Activated CD4-positive, alpha-beta T cell treated with anti-CD3 and anti-CD28 coated beads, Interleukin-2, amount 10 ng/mL, durations not matched to agents 7 days and 5 days (primary cell): Measurements from ENCODE around the gene TRRAP. TPM values are rescaled to one million over a fixed set of nuclear protein-coding genes. Genes with fewer than 3 reads are reported as not detected.
A peak's percentile ranks its signal among the peaks of the same experiment; 100 is the strongest.

Source experiments
- CTCF ChIA-PET: fragments of 350-600 bp; sonication (Branson Sonifier 250); formaldehyde crosslinking; loops from one replicate; lab custom pipeline; 2021; ENCODE audit warnings: antibody characterized with exemption; lab: Charles Lee
- POLR2A ChIA-PET: fragments of 350-600 bp; sonication (Branson Sonifier 250); formaldehyde crosslinking; loops from one replicate; lab custom pipeline; 2021; ENCODE audit warnings: antibody characterized with exemption; lab: Charles Lee
- DNase-seq: peaks from one replicate; pipeline ENCODE4 v3.0.0-alpha.2; 2020
- H3K27ac Mint-ChIP-seq: one replicate; pipeline ENCODE4 v1.8.0; 2021; ENCODE audit warnings: mild to moderate bottlenecking, moderate library complexity, mixed read lengths
- H3K27me3 Mint-ChIP-seq: one replicate; pipeline ENCODE4 v1.8.0; 2021; ENCODE audit warnings: mixed read lengths
- H3K36me3 Mint-ChIP-seq: one replicate; pipeline ENCODE4 v1.8.0; 2021; ENCODE audit warnings: low read depth, mixed read lengths
- H3K4me1 Mint-ChIP-seq: one replicate; pipeline ENCODE4 v1.8.0; 2021; ENCODE audit warnings: mixed read lengths
- H3K4me3 Mint-ChIP-seq: one replicate; pipeline ENCODE4 v1.8.0; 2021; ENCODE audit warnings: mild to moderate bottlenecking, moderate library complexity, mixed read lengths
- H3K9me3 Mint-ChIP-seq: one replicate; pipeline ENCODE4 v1.8.0; 2021; ENCODE audit warnings: mixed read lengths
- total RNA-seq, 2 experiments: library from RNA; stranded (reverse); gene quantifications; one replicate each; pipeline ENCODE4 v1.2.3, GENCODE V29; 2021

The TRRAP gene
- total RNA-seq, 2 experiments from 2014 or later = 63.4 to 65.1 TPM

GRCh38 chr7:98998821-98999725, 120.7 kb downstream of the TRRAP start:
- no peak for DNase-seq
- CTCF ChIA-PET = interaction anchor here (0.8 to 1.5 kb wide), 4 partner anchors 11 to 53 kb away, joined by 3 read pairs; no protein-coding TSS in a partner anchor
- POLR2A ChIA-PET = no interaction called here
- no peak overlapping the region for H3K4me3 Mint-ChIP-seq
- no peak overlapping the region for H3K27ac Mint-ChIP-seq
- H3K4me1 Mint-ChIP-seq = peaks cover 8% of the 10 kb centered on the region
- peaks cover 39% of the 10 kb centered on the region for H3K36me3 Mint-ChIP-seq
- H3K9me3 Mint-ChIP-seq = no peaks in the 10 kb centered on the region
- no peaks in the 10 kb centered on the region for H3K27me3 Mint-ChIP-seq

- no peaks in the 10 kb centered on the region for H3K9me3 Mint-ChIP-seq
- ChIA-PET POLR2A (no interaction called here), CTCF (no interaction called here)
- DNase-seq = no peak
- H3K4me1 Mint-ChIP-seq = peaks cover 8% of the 10 kb centered on the region
- no peak overlapping the region for H3K27ac Mint-ChIP-seq
- no peaks in the 10 kb centered on the region for H3K27me3 Mint-ChIP-seq
- peaks cover 39% of the 10 kb centered on the region for H3K36me3 Mint-ChIP-seq
- no peak overlapping the region for H3K4me3 Mint-ChIP-seq
Measured at GRCh38 chr7:99000196-99000903, 122.0 kb downstream of the TRRAP start.

GRCh38 chr7:99000904-99001465, 122.7 kb downstream of the TRRAP start:
- H3K27me3 Mint-ChIP-seq = no peaks in the 10 kb centered on the region
- H3K36me3 Mint-ChIP-seq = peaks cover 39% of the 10 kb centered on the region
- POLR2A ChIA-PET = no interaction called here
- no peak overlapping the region for H3K4me3 Mint-ChIP-seq
- no peak overlapping the region for H3K27ac Mint-ChIP-seq
- CTCF ChIA-PET = no interaction called here
- no peak for DNase-seq
- peaks cover 5% of the 10 kb centered on the region for H3K4me1 Mint-ChIP-seq
- H3K9me3 Mint-ChIP-seq = no peaks in the 10 kb centered on the region

GRCh38 chr7:99001482-99002147, 123.3 kb downstream of the TRRAP start:
- H3K36me3 Mint-ChIP-seq = peaks cover 40% of the 10 kb centered on the region
- no peaks in the 10 kb centered on the region for H3K27me3 Mint-ChIP-seq
- no peaks in the 10 kb centered on the region for H3K9me3 Mint-ChIP-seq
- H3K4me1 Mint-ChIP-seq = peaks cover 2% of the 10 kb centered on the region
- no peak overlapping the region for H3K4me3 Mint-ChIP-seq
- ChIA-PET POLR2A (no interaction called here), CTCF (no interaction called here)
- peak overlapping the region; percentile 52 for H3K27ac Mint-ChIP-seq
- no peak for DNase-seq

- H3K27ac Mint-ChIP-seq = peak overlapping the region; percentile 52
- ChIA-PET CTCF (no interaction called here), POLR2A (no interaction called here)
- H3K27me3 Mint-ChIP-seq = no peaks in the 10 kb centered on the region
- no peaks in the 10 kb centered on the region for H3K9me3 Mint-ChIP-seq
- H3K36me3 Mint-ChIP-seq = peaks cover 45% of the 10 kb centered on the region
- H3K4me1 Mint-ChIP-seq = peaks cover 2% of the 10 kb centered on the region
- H3K4me3 Mint-ChIP-seq = no peak overlapping the region
- DNase-seq = no peak
Measured at GRCh38 chr7:99002148-99002826, 124.0 kb downstream of the TRRAP start.

- POLR2A ChIA-PET = no interaction called here
- DNase-seq = no peak
- Mint-ChIP-seq H3K9me3 (no peaks in the 10 kb centered on the region), H3K27ac (no peak overlapping the region), H3K36me3 (peaks cover 45% of the 10 kb centered on the region), H3K27me3 (no peaks in the 10 kb centered on the region), H3K4me1 (peaks cover 2% of the 10 kb centered on the region), H3K4me3 (no peak overlapping the region)
- CTCF ChIA-PET = no interaction called here
Measured at GRCh38 chr7:99002827-99003212, 124.5 kb downstream of the TRRAP start.

GRCh38 chr7:99003419-99003818, 125.1 kb downstream of the TRRAP start:
- ChIA-PET POLR2A (no interaction called here), CTCF (no interaction called here)
- no peak for DNase-seq
- Mint-ChIP-seq H3K4me3 (no peak overlapping the region), H3K36me3 (peaks cover 45% of the 10 kb centered on the region), H3K9me3 (no peaks in the 10 kb centered on the region), H3K27ac (no peak overlapping the region), H3K27me3 (no peaks in the 10 kb centered on the region), H3K4me1 (peaks cover 2% of the 10 kb centered on the region)

GRCh38 chr7:99004216-99004615, 125.9 kb downstream of the TRRAP start:
- no peak overlapping the region for H3K27ac Mint-ChIP-seq
- POLR2A ChIA-PET = no interaction called here
- H3K9me3 Mint-ChIP-seq = no peaks in the 10 kb centered on the region
- DNase-seq = no peak
- CTCF ChIA-PET = no interaction called here
- H3K4me3 Mint-ChIP-seq = no peak overlapping the region
- no peaks in the 10 kb centered on the region for H3K27me3 Mint-ChIP-seq
- H3K36me3 Mint-ChIP-seq = peaks cover 44% of the 10 kb centered on the region
- peaks cover 2% of the 10 kb centered on the region for H3K4me1 Mint-ChIP-seq

GRCh38 chr7:99004781-99005500, 126.6 kb downstream of the TRRAP start:
- ChIA-PET CTCF (interaction anchor here (1.1 kb wide), 1 partner anchor 103 kb away, joined by 3 read pairs; no protein-coding TSS in a partner anchor), POLR2A (no interaction called here)
- no peaks in the 10 kb centered on the region for H3K27me3 Mint-ChIP-seq
- H3K4me3 Mint-ChIP-seq = no peak overlapping the region
- peaks cover 40% of the 10 kb centered on the region for H3K36me3 Mint-ChIP-seq
- peaks cover 2% of the 10 kb centered on the region for H3K4me1 Mint-ChIP-seq
- no peak for DNase-seq
- H3K9me3 Mint-ChIP-seq = no peaks in the 10 kb centered on the region
- H3K27ac Mint-ChIP-seq = no peak overlapping the region

- no peaks in the 10 kb centered on the region for H3K9me3 Mint-ChIP-seq
- DNase-seq = no peak
- H3K36me3 Mint-ChIP-seq = peaks cover 44% of the 10 kb centered on the region
- peaks cover 2% of the 10 kb centered on the region for H3K4me1 Mint-ChIP-seq
- H3K27ac Mint-ChIP-seq = no peak overlapping the region
- no peaks in the 10 kb centered on the region for H3K27me3 Mint-ChIP-seq
- ChIA-PET POLR2A (no interaction called here), CTCF (interaction anchor here (1.0 to 1.3 kb wide), 3 partner anchors 24 to 305 kb away, joined by 3 to 4 read pairs (median 3); no protein-coding TSS in a partner anchor)
- no peak overlapping the region for H3K4me3 Mint-ChIP-seq
Measured at GRCh38 chr7:99005776-99006175, 127.4 kb downstream of the TRRAP start.

GRCh38 chr7:99006739-99007424, 128.6 kb downstream of the TRRAP start:
- ChIA-PET CTCF (interaction anchor here (0.7 to 1.4 kb wide), 3 partner anchors 11 to 118 kb away, joined by 3 to 4 read pairs (median 4); no protein-coding TSS in a partner anchor), POLR2A (no interaction called here)
- Mint-ChIP-seq H3K27me3 (no peaks in the 10 kb centered on the region), H3K9me3 (no peaks in the 10 kb centered on the region), H3K27ac (no peak overlapping the region), H3K36me3 (peaks cover 48% of the 10 kb centered on the region), H3K4me1 (no peaks in the 10 kb centered on the region), H3K4me3 (no peak overlapping the region)
- no peak for DNase-seq
